HG02840 (cell line): ENCODE results near the gene PPP2R3B.
"Not testable (repeated sequence)": the region's sequence is repeated elsewhere in the genome, so short reads cannot be mapped to it uniquely, and the experiment has no call there.

Experiments used
- ATAC-seq: cut with Tn5 transposase; IDR thresholded peaks from one replicate; pipeline ENCODE4 v1.9.1; 2021; ENCODE audit warnings: mild to moderate bottlenecking, moderate library complexity, moderate number of reproducible peaks; ENCODE audit not compliant: unreplicated experiment, low FRiP score

The PPP2R3B gene

GRCh38 chrX:340641-341423, 45.9 kb downstream of the PPP2R3B start:
- no peak for ATAC-seq

GRCh38 chrX:340121-340520, 46.6 kb downstream of the PPP2R3B start:
- ATAC-seq, result no peak

GRCh38 chrX:338836-339400, 47.8 kb downstream of the PPP2R3B start:
- no peak for ATAC-seq

- no peak for ATAC-seq
Observed at GRCh38 chrX:338281-338835, 48.3 kb downstream of the PPP2R3B start.

GRCh38 chrX:337331-337831, 49.3 kb downstream of the PPP2R3B start:
- ATAC-seq, result no peak

GRCh38 chrX:336227-336626, 50.5 kb downstream of the PPP2R3B start:
- ATAC-seq, result no peak

GRCh38 chrX:335758-336155, 51.0 kb downstream of the PPP2R3B start:
- ATAC-seq, result no peak

GRCh38 chrX:334971-335757, 51.5 kb downstream of the PPP2R3B start:
- ATAC-seq, result no peak

- no peak for ATAC-seq
Observed at GRCh38 chrX:334331-334891, 52.3 kb downstream of the PPP2R3B start.

GRCh38 chrX:333611-334311, 52.9 kb downstream of the PPP2R3B start:
- no peak for ATAC-seq

GRCh38 chrX:332916-333610, 53.6 kb downstream of the PPP2R3B start:
- ATAC-seq, result no peak

- ATAC-seq, result no peak
Observed at GRCh38 chrX:332496-332860, 54.2 kb downstream of the PPP2R3B start.

- no peak for ATAC-seq
Observed at GRCh38 chrX:331825-332495, 54.7 kb downstream of the PPP2R3B start.

GRCh38 chrX:331151-331824, 55.4 kb downstream of the PPP2R3B start:
- no peak for ATAC-seq

- no peak for ATAC-seq
Observed at GRCh38 chrX:330726-331150, 56.0 kb downstream of the PPP2R3B start.

GRCh38 chrX:330141-330725, 56.5 kb downstream of the PPP2R3B start:
- ATAC-seq, result not testable (repeated sequence)

GRCh38 chrX:329291-329910, 57.3 kb downstream of the PPP2R3B start:
- ATAC-seq, result no peak
